GM19035 (cell line): Measurements from ENCODE around the gene VPS13D.
"Not testable (repeated sequence)": the region's sequence is repeated elsewhere in the genome, so short reads cannot be mapped to it uniquely, and the experiment has no call there.

Experiments
- ATAC-seq: cut with Tn5 transposase; IDR thresholded peaks from one replicate; pipeline ENCODE4 v1.9.1; 2021; ENCODE audit not compliant: unreplicated experiment

VPS13D gene

GRCh38 chr1:12224092-12224491 lies 5.7 kb upstream of the VPS13D start:
- ATAC-seq: not testable (repeated sequence)

DNA sequence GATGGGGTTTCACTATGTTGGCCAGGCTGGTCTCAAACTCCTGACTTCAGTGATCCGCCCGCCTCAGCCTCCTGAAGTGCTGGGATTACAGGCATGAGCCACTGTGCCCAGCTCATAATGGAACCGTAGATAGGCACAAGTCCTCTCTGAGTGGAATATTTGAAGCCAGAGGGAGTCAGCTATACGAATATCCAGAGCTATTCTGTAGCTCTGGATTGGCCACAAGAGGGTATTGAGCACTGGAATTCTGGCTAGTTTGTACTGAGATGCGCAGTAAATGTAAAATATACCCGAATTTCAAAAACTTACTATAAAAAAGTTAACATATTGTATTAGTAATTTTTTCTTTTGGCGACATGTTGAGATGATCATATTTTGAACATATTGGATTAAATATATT lies 851 bp upstream of the VPS13D start:
- ATAC-seq: no peak

DNA sequence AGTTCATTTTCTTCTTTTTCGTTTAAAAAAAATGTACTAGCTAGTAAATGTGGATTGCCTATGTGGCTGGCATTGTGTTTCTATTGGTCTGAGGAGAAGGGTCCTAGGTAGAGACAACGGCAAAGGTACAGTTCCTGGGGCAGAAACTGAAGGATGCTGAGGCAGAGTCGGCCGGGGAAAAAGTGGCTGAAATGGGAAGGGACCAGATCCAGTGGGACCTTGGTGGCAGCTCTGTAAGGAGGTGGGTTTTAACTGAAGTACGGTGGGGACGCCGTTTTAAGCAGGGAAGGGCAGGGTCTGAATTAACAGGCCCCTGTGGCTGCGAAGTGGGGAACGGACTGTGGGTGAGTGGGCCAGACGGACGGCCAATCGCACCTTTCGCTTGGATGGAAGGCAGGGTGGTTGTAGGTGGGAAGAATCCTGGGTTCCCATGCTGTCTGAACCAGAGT lies 420 bp upstream of the VPS13D start:
- ATAC-seq: no peak

- peak; percentile 34 for ATAC-seq
These were observed 882 bp downstream of the VPS13D start for GRCh38 chr1:12230549-12231275.

DNA sequence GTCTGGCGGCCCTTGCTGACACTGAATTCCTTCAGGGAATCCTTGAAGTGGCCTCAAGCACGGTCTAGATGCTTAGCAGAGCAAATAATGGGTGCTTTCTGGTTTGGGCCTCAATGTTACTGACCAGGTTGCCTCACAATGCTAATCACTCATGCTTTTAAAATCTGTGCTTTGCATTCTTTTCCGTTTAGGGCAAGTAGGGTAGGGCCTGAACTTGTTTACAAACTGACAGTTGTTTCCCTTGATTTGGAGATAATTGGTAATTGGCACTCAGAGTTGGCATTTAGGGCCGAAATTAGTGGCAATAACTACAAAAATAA lies 1.4 kb downstream of the VPS13D start:
- ATAC-seq: no peak

DNA sequence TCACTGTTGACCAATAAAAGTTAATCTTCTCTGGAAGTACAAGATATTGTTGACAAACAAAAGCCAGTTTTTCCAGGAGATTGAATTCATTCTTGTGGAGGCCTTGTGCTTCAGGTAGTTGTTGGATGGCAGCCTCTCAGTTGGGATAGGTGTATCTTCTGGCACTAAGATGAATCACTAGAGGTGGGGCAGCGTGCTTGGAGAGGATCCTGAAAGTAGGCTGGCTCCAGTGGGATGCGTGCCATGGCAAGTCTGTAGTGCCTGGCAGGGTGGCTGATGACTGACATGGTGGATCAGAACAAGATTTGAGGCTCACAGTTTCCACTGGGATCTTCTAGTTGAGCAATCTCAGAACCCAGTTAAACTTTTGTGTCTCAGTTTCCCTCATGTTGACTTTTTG lies 2.4 kb downstream of the VPS13D start:
- no peak for ATAC-seq

- ATAC-seq: no peak
These were observed 14.2 kb downstream of the VPS13D start for GRCh38 chr1:12244078-12244477.

DNA sequence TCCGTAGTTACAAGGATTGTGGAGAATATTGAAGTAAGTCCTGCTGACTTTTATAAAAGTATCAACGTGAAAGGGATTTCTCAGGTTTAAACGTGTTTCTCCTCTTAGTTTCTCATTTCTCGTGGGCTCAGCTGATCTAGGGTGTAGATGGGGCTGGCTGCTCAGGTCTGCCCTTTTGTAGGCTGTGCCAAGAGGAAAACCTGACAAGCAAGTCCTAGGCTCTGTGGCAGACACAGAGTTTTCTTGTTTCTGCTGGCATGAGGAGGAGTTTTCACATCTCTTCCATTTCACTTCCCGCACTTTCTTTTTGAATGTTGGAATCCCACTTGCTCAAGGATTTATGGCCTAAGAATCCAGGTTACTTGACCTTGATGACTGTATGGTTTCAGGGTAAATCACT lies 14.8 kb downstream of the VPS13D start:
- no peak for ATAC-seq

- no peak for ATAC-seq
These were observed 15.3 kb downstream of the VPS13D start for GRCh38 chr1:12245116-12245515.

DNA sequence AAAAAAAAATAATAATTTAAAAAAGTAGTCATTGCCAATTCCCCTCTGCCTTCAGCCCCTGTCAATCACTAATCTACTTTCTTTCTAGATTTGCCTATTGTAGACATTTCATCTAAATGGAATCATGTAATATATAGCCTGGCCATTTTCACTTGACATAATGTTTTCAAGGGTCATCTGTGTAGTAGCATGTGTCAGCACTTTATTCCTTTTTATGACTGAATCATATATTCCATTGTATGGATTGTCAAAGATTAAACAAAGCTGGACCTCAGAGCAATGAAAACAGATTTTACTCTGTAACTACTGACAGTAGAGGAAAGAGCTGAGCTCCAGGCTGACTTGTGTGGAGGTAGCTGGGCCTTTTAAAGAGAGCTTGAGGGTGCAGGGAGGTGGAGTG lies 15.9 kb downstream of the VPS13D start:
- ATAC-seq: no peak

GRCh38 chr1:12246584-12246983 lies 16.8 kb downstream of the VPS13D start:
- ATAC-seq: no peak

GRCh38 chr1:12249181-12249580 lies 19.4 kb downstream of the VPS13D start:
- ATAC-seq: no peak

GRCh38 chr1:12249748-12250147 lies 19.9 kb downstream of the VPS13D start:
- ATAC-seq: no peak

- no peak for ATAC-seq
These were observed 21.6 kb downstream of the VPS13D start for GRCh38 chr1:12251442-12251841.

- ATAC-seq: no peak
These were observed 26.1 kb downstream of the VPS13D start for GRCh38 chr1:12255913-12256312.

GRCh38 chr1:12258272-12258671 lies 28.4 kb downstream of the VPS13D start:
- no peak for ATAC-seq

- no peak for ATAC-seq
These were observed 39.5 kb downstream of the VPS13D start for GRCh38 chr1:12269351-12269750.

GRCh38 chr1:12271033-12271432 lies 41.2 kb downstream of the VPS13D start:
- no peak for ATAC-seq

- no peak for ATAC-seq
These were observed 42.9 kb downstream of the VPS13D start for GRCh38 chr1:12272770-12273169.

DNA sequence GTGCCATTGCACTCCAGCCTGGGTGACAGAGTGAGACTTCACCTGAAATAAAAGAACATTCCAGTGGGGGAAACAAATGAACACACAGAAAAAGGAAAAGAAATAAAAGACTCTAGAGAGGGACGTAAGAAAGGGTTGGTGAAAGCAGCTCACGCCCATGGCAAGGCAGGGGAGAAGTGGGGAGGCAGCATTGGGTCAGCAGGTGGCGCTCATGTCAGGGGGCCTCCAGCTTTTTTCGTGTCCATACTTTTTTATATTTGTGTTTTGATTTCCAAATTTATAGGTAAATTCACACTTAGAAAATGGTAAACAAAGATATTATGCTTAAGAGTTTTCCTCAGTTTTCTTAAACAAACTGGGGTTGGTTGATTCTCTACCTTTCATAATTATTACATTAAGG lies 45.5 kb downstream of the VPS13D start:
- no peak for ATAC-seq

GRCh38 chr1:12276225-12276624 lies 46.4 kb downstream of the VPS13D start:
- ATAC-seq: no peak

- ATAC-seq: no peak
These were observed 49.2 kb downstream of the VPS13D start for GRCh38 chr1:12279003-12279402.

GRCh38 chr1:12279728-12280464 lies 50.1 kb downstream of the VPS13D start:
- no peak for ATAC-seq
